GM18873 (cell line): ENCODE data around the gene CYTL1.

Experiments used
- ATAC-seq: cut with Tn5 transposase; IDR thresholded peaks from one replicate; pipeline ENCODE4 v1.9.1; 2021; ENCODE audit warnings: mild to moderate bottlenecking, moderate library complexity, moderate number of reproducible peaks; ENCODE audit not compliant: unreplicated experiment, low FRiP score

CYTL1 gene

GRCh38 chr4:4979971-4980370 lies 39.3 kb downstream of the CYTL1 start:
- no peak for ATAC-seq

- no peak for ATAC-seq
These were observed 44.5 kb downstream of the CYTL1 start for GRCh38 chr4:4974727-4975126.

DNA sequence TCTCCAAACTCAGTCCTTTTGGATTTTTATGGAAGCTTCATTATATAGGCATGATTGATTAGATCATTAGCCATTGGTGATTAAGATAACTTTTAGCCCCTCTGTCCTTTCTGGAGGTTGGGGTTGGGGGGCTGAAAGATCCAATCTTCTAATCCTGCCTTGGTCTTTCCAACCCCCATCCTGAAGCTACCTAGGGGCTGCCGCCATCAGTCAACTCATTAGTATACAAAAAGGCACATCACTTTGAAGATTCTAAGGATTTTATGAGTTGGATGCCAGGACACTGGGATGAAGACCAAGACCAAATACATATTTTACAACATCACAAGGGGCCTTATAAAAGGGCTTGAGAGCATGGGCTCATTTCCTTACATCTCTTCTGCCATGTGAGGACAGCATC lies 47.5 kb downstream of the CYTL1 start:
- ATAC-seq: no peak

DNA sequence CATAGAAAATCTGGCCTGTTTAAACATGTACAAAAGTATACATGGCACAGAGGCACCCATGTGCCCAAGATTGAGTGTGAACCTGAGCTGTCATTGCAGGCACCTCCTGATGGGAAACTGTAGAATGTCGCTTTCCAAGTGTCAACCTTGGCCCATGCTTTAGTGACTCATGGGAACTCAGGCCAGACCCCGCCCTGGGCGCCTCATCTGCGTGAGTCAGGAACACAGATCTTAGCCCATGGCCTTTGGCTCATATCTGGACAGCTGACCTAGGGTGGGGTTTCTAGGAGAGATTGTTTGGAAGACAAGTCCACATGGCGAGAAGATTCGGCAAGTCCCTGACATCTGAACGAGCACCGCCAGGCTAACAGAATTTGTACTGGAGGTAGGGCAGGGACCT lies 50.0 kb downstream of the CYTL1 start:
- no peak for ATAC-seq

- no peak for ATAC-seq
These were observed 51.0 kb downstream of the CYTL1 start for GRCh38 chr4:4968161-4968725.
